Measurements from ENCODE around the gene HOXA11. TPM values are rescaled to one million over a fixed set of nuclear protein-coding genes. Genes with fewer than 3 reads are reported as not detected.

The HOXA11 gene
- total RNA-seq, 1 donor from 2014 or later = 0.13 TPM

DNA sequence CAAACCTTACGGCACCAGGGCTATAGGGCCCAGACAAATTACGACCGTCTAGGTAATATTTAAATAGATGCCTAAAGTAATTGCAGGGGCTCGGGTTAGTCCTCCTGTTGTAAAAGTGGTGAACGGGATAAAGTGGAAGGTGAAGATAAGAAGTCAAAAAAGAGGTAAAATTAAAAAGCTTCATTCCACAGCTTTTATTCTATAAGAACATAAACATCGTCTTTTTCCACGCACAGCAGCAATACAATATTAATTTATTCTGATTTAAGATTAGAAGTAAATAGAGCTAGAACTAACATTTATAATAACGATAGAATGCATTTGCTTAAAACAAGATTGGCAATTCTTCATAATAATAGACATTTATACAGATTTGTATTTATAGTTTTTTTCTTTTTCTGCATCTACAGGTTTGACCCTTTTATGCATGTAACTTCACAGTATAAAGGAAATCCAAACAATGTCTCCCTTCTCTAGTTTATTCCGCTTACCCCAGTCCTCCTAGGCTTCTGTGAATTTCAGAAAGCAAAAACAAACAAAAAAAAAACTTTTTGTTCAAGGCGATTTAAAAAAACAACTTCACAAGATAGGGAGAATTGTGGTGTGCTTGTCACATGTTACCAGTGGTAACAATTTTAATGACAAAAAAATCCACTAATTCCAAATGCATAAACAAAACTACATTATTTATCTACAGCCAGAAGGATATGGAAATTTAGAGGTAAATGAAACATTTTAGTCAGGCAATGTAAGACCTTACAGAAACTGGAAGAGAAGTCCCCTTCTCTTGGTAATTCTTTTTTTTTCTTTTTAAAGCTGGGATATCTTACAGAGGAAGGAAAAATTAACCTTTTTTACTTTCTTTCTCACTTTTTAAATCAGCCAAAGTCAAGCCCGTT lies 14.4 kb downstream of the HOXA11 start:
- DNase-seq (ENCODE audit: low read depth in 2 of 2) = no peak

GRCh38 chr7:27169658-27170425 lies 15.2 kb downstream of the HOXA11 start:
- DNase-seq (ENCODE audit: low read depth in 2 of 2) = peak in 1 of 2 donors; percentile 15

- no peak for DNase-seq (ENCODE audit: low read depth in 2 of 2)
Measured at GRCh38 chr7:27168265-27168947, 16.6 kb downstream of the HOXA11 start.

DNA sequence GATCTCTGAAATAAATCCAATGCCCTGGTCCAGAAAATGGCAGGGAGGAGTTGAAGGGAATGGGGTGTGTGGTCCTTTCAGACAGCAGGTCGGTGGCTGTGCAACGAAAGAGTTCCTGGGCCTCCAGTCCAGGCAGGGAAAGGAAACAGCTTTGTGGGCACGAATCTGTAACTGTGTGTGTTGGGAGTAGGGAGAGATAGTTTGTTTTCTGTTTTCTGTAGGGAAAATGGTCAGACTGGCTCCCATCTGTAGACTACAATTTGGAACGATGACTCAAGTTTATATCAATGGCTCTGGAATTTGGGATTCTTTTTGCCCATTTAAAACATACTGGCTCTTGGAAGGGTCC lies 17.1 kb downstream of the HOXA11 start:
- no peak for DNase-seq (ENCODE audit: low read depth in 2 of 2)

- no peak for DNase-seq (ENCODE audit: low read depth in 2 of 2)
Measured at GRCh38 chr7:27166531-27167505, 18.2 kb downstream of the HOXA11 start.

DNA sequence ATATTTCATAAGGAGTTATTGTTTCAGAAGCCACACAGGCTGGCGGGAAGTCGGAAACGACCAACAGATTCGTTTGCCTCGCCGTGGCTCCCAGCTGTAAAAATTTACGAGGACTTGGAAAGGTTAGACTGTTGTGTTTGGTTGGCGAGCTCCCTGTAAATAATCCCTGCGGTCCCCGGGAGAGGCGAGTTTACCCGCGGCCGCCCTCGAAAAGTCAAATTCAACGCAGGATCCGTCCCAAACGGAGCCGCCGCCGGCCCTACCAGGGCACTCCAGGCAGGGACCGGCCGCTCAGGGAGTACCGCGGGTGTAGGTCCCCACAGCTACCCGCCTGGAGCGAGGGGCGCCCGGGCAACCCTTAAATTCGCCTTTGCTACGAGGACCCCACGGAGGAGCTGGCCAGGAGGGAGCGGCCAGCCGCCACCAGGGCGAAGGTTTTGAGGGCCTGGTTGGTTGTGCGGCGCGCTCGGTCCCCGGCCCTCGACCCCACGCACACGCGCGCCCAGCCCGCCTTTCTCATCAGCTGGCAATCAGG lies 19.0 kb downstream of the HOXA11 start:
- DNase-seq (ENCODE audit: low read depth in 2 of 2) = no peak

- DNase-seq (ENCODE audit: low read depth in 2 of 2) = peak; percentile 92 to 99
Measured at GRCh38 chr7:27165089-27165995, 19.7 kb downstream of the HOXA11 start, which contains the start of gene HOXA9. Gene HOXA9 (minus strand): TSS chr7:27165537. CDS start chr7:27165457, 80 bp downstream.

- peak in 1 of 2 donors; percentile 52 for DNase-seq (ENCODE audit: low read depth in 2 of 2)
Measured at GRCh38 chr7:27164367-27165088, 20.5 kb downstream of the HOXA11 start.

- DNase-seq (ENCODE audit: low read depth in 2 of 2) = no peak
Measured at GRCh38 chr7:27164045-27164366, 21.0 kb downstream of the HOXA11 start.

DNA sequence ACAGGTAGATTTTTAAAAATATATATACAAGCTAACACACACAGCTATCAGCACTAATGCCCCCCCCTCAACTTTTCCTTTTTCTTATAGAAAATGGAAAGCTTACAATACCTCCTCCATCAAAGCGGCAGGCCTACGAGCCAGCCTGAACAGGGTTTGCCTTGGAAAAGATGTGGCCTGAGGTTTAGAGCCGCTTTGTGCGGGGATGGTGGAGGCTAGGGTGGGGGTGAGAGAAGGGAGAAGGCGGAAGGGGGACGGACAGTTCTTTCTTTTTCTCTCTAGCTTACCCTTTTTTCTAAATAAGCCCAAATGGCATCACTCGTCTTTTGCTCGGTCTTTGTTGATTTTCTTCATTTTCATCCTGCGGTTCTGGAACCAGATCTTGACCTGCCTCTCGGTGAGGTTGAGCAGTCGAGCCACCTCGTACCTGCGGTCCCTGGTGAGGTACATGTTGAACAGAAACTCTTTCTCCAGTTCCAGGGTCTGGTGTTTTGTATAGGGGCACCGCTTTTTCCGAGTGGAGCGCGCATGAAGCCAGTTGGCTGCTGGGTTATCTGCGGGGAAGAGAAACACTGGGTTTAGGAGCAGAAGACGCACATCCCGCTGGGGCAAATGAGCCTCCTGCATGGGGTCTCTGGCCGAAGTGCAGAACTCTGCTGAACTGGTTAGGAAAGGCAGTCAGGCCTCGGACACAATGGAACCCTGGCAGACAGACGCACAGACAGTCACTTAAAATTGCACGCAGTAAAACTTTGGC lies 21.6 kb downstream of the HOXA11 start:
- DNase-seq (ENCODE audit: low read depth in 2 of 2) = no peak

- no peak for DNase-seq (ENCODE audit: low read depth in 2 of 2)
Measured at GRCh38 chr7:27162561-27163287, 22.3 kb downstream of the HOXA11 start.

DNA sequence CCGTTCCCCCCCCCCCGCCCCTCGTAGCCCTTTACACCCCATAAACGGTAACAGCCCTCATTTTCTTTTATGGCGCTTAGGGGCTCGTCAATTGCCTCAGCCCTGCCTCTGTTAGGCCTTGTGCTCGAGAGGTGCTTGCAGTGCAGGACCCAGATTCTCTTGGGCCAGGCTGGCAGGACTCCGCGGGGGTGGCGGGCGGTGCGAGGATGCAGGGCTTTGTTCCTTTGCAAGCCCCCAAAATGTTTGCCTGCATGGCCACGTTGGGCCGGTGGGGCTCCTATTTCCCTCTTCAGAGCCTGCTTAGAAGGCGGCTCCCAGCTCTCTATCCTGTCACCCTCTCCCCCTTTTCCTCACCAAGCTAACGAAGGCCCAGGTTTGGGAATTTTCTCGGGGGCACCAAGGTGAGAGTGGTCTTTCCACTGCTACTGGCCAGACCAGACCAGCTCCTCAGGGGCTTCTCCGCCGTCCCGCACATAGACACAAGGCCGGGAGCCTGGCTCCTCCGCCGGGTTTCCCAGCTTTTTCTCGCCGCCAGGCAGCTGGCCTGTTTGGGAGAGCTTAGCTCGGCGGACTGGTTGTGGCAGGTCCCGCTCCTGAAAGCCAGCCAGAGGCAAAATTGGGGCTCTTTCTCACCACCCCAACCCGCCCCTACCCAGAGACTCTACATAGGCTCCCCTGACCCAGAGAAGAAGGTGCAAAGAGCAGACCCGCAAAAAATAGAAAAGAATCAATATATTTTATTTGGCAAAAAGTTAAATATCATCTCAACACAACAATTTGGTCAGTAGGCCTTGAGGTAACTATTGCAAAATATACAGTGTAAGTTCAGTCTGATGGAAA lies 23.1 kb downstream of the HOXA11 start:
- no peak for DNase-seq (ENCODE audit: low read depth in 2 of 2)

GRCh38 chr7:27161214-27161720 lies 23.8 kb downstream of the HOXA11 start:
- no peak for DNase-seq (ENCODE audit: low read depth in 2 of 2)

- DNase-seq (ENCODE audit: low read depth in 2 of 2) = peak in 1 of 2 donors; percentile 84
Measured at GRCh38 chr7:27160546-27161213, 24.4 kb downstream of the HOXA11 start.

DNA sequence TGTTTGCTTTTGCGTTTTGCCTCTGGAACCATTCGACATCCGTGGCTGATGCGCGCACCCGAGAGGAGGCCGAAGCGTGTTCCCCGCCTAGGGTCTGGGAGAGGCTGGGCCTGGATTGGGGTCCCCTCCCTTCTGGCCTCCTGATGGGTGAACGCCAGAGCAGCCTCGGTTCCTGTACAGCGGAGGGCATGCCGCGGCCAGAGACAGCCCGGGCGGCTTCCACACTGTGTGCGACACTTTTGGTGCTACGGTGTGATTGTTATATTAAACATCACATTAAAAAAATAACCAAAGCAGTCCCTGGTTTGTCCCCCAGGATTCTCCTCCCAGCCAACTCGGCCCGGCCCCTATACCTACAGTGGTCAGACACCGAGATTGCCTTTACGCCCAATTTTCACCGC lies 24.9 kb downstream of the HOXA11 start:
- DNase-seq (ENCODE audit: low read depth in 2 of 2) = no peak
